Activated T-helper 1 cell treated with anti-CD3 and anti-CD28 coated beads, Interleukin-2, amount 50 U/mL, for 16 hours (primary cell): ENCODE results near the gene LRRC8E.
"Not testable (repeated sequence)": the region's sequence is repeated elsewhere in the genome, so short reads cannot be mapped to it uniquely, and the experiment has no call there.

Experiments used
- DNase-seq, 2 donors: peaks; one replicate each; pipeline ENCODE4 v3.0.0-alpha.2; 2020; ENCODE audit warnings: low read depth in 1 of 2, low spot score in 1 of 2

Gene LRRC8E

GRCh38 chr19:7928741-7929701, 40.7 kb downstream of the LRRC8E start:
- peak in 1 of 2 donors; percentile 43 for DNase-seq

- not testable (repeated sequence) for DNase-seq
These were observed 41.7 kb downstream of the LRRC8E start for GRCh38 chr19:7930030-7930429.

- no peak for DNase-seq
These were observed 42.5 kb downstream of the LRRC8E start for GRCh38 chr19:7930765-7931164.

GRCh38 chr19:7931221-7932061, 43.1 kb downstream of the LRRC8E start:
- DNase-seq: no peak

- DNase-seq: no peak
These were observed 44.1 kb downstream of the LRRC8E start for GRCh38 chr19:7932276-7932929.

GRCh38 chr19:7932930-7933300, 44.6 kb downstream of the LRRC8E start:
- DNase-seq: no peak

- DNase-seq: no peak
These were observed 45.1 kb downstream of the LRRC8E start for GRCh38 chr19:7933411-7933810.

GRCh38 chr19:7933828-7934725, 45.8 kb downstream of the LRRC8E start:
- DNase-seq: no peak

GRCh38 chr19:7934766-7935165, 46.5 kb downstream of the LRRC8E start:
- no peak for DNase-seq

GRCh38 chr19:7940841-7941240, 52.5 kb downstream of the LRRC8E start:
- DNase-seq: no peak

- DNase-seq: no peak
These were observed 53.7 kb downstream of the LRRC8E start for GRCh38 chr19:7941895-7942596.

- DNase-seq: no peak
These were observed 54.7 kb downstream of the LRRC8E start for GRCh38 chr19:7942981-7943443.

GRCh38 chr19:7943444-7944176, 55.3 kb downstream of the LRRC8E start, which contains the start of gene TIMM44:
Gene TIMM44, minus strand, starts transcription at chr19:7943666. Its CDS starts 15 bp downstream, at chr19:7943651.
- peak; percentile 96 to 97 for DNase-seq

- DNase-seq: peak; percentile 70 to 76
These were observed 56.0 kb downstream of the LRRC8E start for GRCh38 chr19:7944177-7944761.

- DNase-seq: no peak
These were observed 59.6 kb downstream of the LRRC8E start for GRCh38 chr19:7947939-7948338.
